GM12801 (cell line): ENCODE measurements around the gene CASP12.

Source experiments
- CTCF ChIP-seq: IDR thresholded peaks from one replicate; pipeline ENCODE4 v1.5.1; 2011; ENCODE audit warnings: control low read depth; ENCODE audit not compliant: insufficient read length; ENCODE audit errors: extremely low read depth

The CASP12 gene

GRCh38 chr11:104870910-104871309, 27.4 kb downstream of the CASP12 start:
- no peak for TF ChIP-seq CTCF

GRCh38 chr11:104866815-104867214, 31.4 kb downstream of the CASP12 start:
- no peak for TF ChIP-seq CTCF

GRCh38 chr11:104858882-104859775, 39.1 kb downstream of the CASP12 start:
- TF ChIP-seq CTCF = no peak

- no peak for TF ChIP-seq CTCF
Observed at GRCh38 chr11:104856607-104857006, 41.7 kb downstream of the CASP12 start.

GRCh38 chr11:104855965-104856364, 42.3 kb downstream of the CASP12 start:
- no peak for TF ChIP-seq CTCF

- no peak for TF ChIP-seq CTCF
Observed at GRCh38 chr11:104853276-104853675, 45.0 kb downstream of the CASP12 start.

- TF ChIP-seq CTCF = no peak
Observed at GRCh38 chr11:104852811-104853210, 45.4 kb downstream of the CASP12 start.
